H1 (cell line): ENCODE data around the gene CSF1. TPM values are rescaled to one million over a fixed set of nuclear protein-coding genes. Genes with fewer than 3 reads are reported as not detected.
A peak's percentile ranks its signal among the peaks of the same experiment; 100 is the strongest.

ENCODE experiments used
- CTCF ChIA-PET: fragments of 300-600 bp; sonication (Branson Sonifier 250); formaldehyde crosslinking; loops from one replicate; lab custom pipeline; 2021; ENCODE audit not compliant: partially characterized antibody; lab: Charles Lee
- POLR2A ChIA-PET: fragments of 300-600 bp; sonication (Branson Sonifier 250); formaldehyde crosslinking; loops from one replicate; lab custom pipeline; 2021; ENCODE audit warnings: inconsistent platforms; ENCODE audit not compliant: partially characterized antibody; lab: Charles Lee
- DNase-seq, 2 experiments: peaks; one replicate each; pipeline versions ENCODE4 v3.0.0 to v3.0.0-alpha.2; 2010 to 2022; ENCODE audit warnings: low spot score in 2 of 2, low read depth in 1 of 2, mixed read lengths in 1 of 2
- FAIRE-seq: peaks from 2 replicates; lab custom pipeline; 2011; peaks lifted over from hg19 to GRCh38; lab: Jason Lieb, UNC
- H2AFZ ChIP-seq: 2 replicates; pipeline ENCODE4 v1.8.1; 2012; ENCODE audit warnings: low read length, inconsistent platforms
- H2AK5ac ChIP-seq: 2 replicates; pipeline ENCODE4 v1.6.1; 2013; ENCODE audit warnings: low read depth, low read length
- H2BK120ac ChIP-seq: replicated peaks from 2 replicates; pipeline ENCODE3; 2013; ENCODE audit warnings: low read depth, low read length, inconsistent platforms
- H2BK12ac ChIP-seq: 2 replicates; pipeline ENCODE4 v1.6.1; 2013; ENCODE audit warnings: low read depth, low read length
- H2BK15ac ChIP-seq: 2 replicates; pipeline ENCODE4 v1.6.1; 2013; ENCODE audit warnings: low read length
- H2BK20ac ChIP-seq: 2 replicates; pipeline ENCODE4 v1.6.1; 2013; ENCODE audit warnings: low read length
- H2BK5ac ChIP-seq: 2 replicates; pipeline ENCODE4 v1.6.1; 2013; ENCODE audit warnings: low read depth, low read length
- H3K14ac ChIP-seq: 2 replicates; pipeline ENCODE4 v1.6.1; 2013; ENCODE audit warnings: inconsistent platforms; ENCODE audit not compliant: insufficient read length
- H3K18ac ChIP-seq: 2 replicates; pipeline ENCODE4 v1.6.1; 2013; ENCODE audit warnings: low read length; ENCODE audit errors: extremely low read depth
- H3K23ac ChIP-seq: 2 replicates; pipeline ENCODE4 v1.6.1; 2013; ENCODE audit warnings: inconsistent platforms; ENCODE audit not compliant: insufficient read length
- H3K23me2 ChIP-seq: 2 replicates; pipeline ENCODE4 v1.6.1; 2013; ENCODE audit warnings: low read depth, low read length
- H3K27ac ChIP-seq: 2 replicates; pipeline ENCODE4 v1.6.1; 2011; ENCODE audit warnings: low read depth, low read length, inconsistent platforms
- H3K27me3 ChIP-seq, 4 experiments: replicated peaks in 1 of 4; 1 replicate in 1 of 4; 2 replicates in 3 of 4; pipeline versions ENCODE4 v1.6.1 to v1.8.1; 2011 to 2013; ENCODE audit warnings: low read length in 3 of 4, mild to moderate bottlenecking in 3 of 4, inconsistent platforms in 2 of 4, mixed read lengths in 2 of 4, moderate library complexity in 1 of 4; ENCODE audit not compliant: control insufficient read depth in 3 of 4, insufficient read depth in 3 of 4; ENCODE audit errors: extremely low read depth in 1 of 4
- H3K36me3 ChIP-seq, 4 experiments: 2 replicates each; pipeline versions ENCODE4 v1.6.1 to v1.8.1; 2011 to 2013; ENCODE audit warnings: mild to moderate bottlenecking in 4 of 4, low read length in 3 of 4, moderate library complexity in 2 of 4, control low read depth in 1 of 4, inconsistent platforms in 1 of 4; ENCODE audit not compliant: insufficient read depth in 4 of 4, control insufficient read depth in 2 of 4
- H3K4ac ChIP-seq: replicated peaks from 2 replicates; pipeline ENCODE3; 2013; ENCODE audit warnings: low read length, low read depth, mixed read lengths, inconsistent platforms; ENCODE audit not compliant: insufficient read length
- H3K4me1 ChIP-seq, 4 experiments: replicated peaks in 1 of 4; 1 replicate in 1 of 4; 2 replicates in 3 of 4; pipeline versions ENCODE4 v1.6.1 to v1.8.1; 2011 to 2013; ENCODE audit warnings: low read length in 3 of 4, inconsistent platforms in 2 of 4, mixed read lengths in 1 of 4; ENCODE audit not compliant: insufficient read depth in 4 of 4, control insufficient read depth in 3 of 4
- H3K4me2 ChIP-seq, 2 experiments: 2 replicates each; pipeline versions ENCODE4 v1.6.1 to v1.8.1; 2011 to 2013; ENCODE audit warnings: low read depth in 2 of 2, low read length in 2 of 2, control low read depth in 1 of 2, inconsistent platforms in 1 of 2, mild to moderate bottlenecking in 1 of 2; ENCODE audit not compliant: insufficient read depth in 1 of 2
- H3K4me3 ChIP-seq, 4 experiments: fragments of 200-600, 300-600 bp in 1 of 4; sonication (generic), shearing (Covaris generic), sonication (Bioruptor Twin) in 1 of 4; 2 replicates each; pipeline versions ENCODE4 v1.5.1 to v1.8.1; 2011 to 2016; ENCODE audit warnings: low read length in 4 of 4, low read depth in 3 of 4, control low read depth in 2 of 4, inconsistent platforms in 2 of 4, mild to moderate bottlenecking in 2 of 4, mixed read lengths in 1 of 4, moderate library complexity in 1 of 4; ENCODE audit not compliant: insufficient read depth in 2 of 4; ENCODE audit errors: extremely low read depth in 1 of 4
- H3K56ac ChIP-seq: replicated peaks from 2 replicates; pipeline ENCODE3; 2013; ENCODE audit warnings: low read depth, mild to moderate bottlenecking, mixed read lengths, low read length, inconsistent platforms; ENCODE audit not compliant: insufficient read length
- H3K79me1 ChIP-seq: 2 replicates; pipeline ENCODE4 v1.6.1; 2013; ENCODE audit warnings: low read depth, low read length, control low read depth
- H3K79me2 ChIP-seq, 2 experiments: 2 replicates each; pipeline versions ENCODE4 v1.6.1 to v1.8.1; 2012 to 2013; ENCODE audit warnings: low read length in 2 of 2, mild to moderate bottlenecking in 2 of 2, inconsistent platforms in 1 of 2; ENCODE audit not compliant: insufficient read depth in 2 of 2, control insufficient read depth in 1 of 2
- H3K9ac ChIP-seq, 4 experiments: replicated peaks in 1 of 4; 1 replicate in 1 of 4; 2 replicates in 3 of 4; pipeline versions ENCODE4 v1.6.1 to v1.8.1; 2011 to 2013; ENCODE audit warnings: low read depth in 3 of 4, low read length in 3 of 4, control low read depth in 2 of 4, mild to moderate bottlenecking in 2 of 4, moderate library complexity in 2 of 4, inconsistent platforms in 1 of 4; ENCODE audit errors: extremely low read depth in 1 of 4
- H3K9me3 ChIP-seq, 2 experiments: 2 replicates each; pipeline versions ENCODE4 v1.6.1 to v1.8.1; 2012 to 2013; ENCODE audit warnings: mild to moderate bottlenecking in 2 of 2, moderate library complexity in 2 of 2, control low read depth in 1 of 2, inconsistent platforms in 1 of 2, low read depth in 1 of 2, low read length in 1 of 2, mixed read lengths in 1 of 2; ENCODE audit not compliant: insufficient read depth in 2 of 2
- H4K20me1 ChIP-seq, 2 experiments: replicated peaks in 1 of 2; 2 replicates each; pipeline versions ENCODE3 to v1.8.1; 2011 to 2013; ENCODE audit warnings: inconsistent platforms in 2 of 2, low read length in 2 of 2, mild to moderate bottlenecking in 1 of 2; ENCODE audit not compliant: insufficient read depth in 2 of 2, control insufficient read depth in 1 of 2
- H4K5ac ChIP-seq: 2 replicates; pipeline ENCODE4 v1.6.1; 2013; ENCODE audit warnings: low read length, low read depth, mixed read lengths, inconsistent platforms; ENCODE audit not compliant: insufficient read length
- H4K8ac ChIP-seq: 2 replicates; pipeline ENCODE4 v1.8.0; 2013; ENCODE audit warnings: mild to moderate bottlenecking, moderate library complexity, low read length, inconsistent platforms; ENCODE audit not compliant: insufficient read depth; ENCODE audit errors: extremely low read depth
- H4K91ac ChIP-seq: replicated peaks from 2 replicates; pipeline ENCODE3; 2013; ENCODE audit warnings: low read length, mixed read lengths, inconsistent platforms; ENCODE audit not compliant: insufficient read length
- RBBP5 ChIP-seq: IDR thresholded peaks from 2 replicates; pipeline ENCODE4 v1.7.1; 2012; ENCODE audit warnings: low read depth, mild to moderate bottlenecking, inconsistent platforms, low read length, moderate library complexity, borderline replicate concordance
- RNF2 ChIP-seq: fragments of 200-900, 300-1000 bp; sonication (generic); IDR thresholded peaks from 2 replicates; pipeline ENCODE4 v1.7.1; 2016; ENCODE audit warnings: borderline replicate concordance, low read depth, mild to moderate bottlenecking, antibody characterized with exemption, low read length; ENCODE audit not compliant: poor library complexity, severe bottlenecking; ENCODE audit errors: missing control alignments
- WGBS, 2 experiments: shearing (Covaris generic) in 1 of 2; methylation state at CpG; one replicate each; pipeline versions ENCODE4 v1.1.6 to v1.1.7; 2013 to 2015; ENCODE audit warnings: low lambda C conversion rate in 2 of 2, mixed read lengths in 2 of 2, inconsistent platforms in 1 of 2, low coverage in 1 of 2, missing lambda C conversion rate in 1 of 2; ENCODE audit not compliant: insufficient replicate concordance in 2 of 2, insufficient coverage in 1 of 2, insufficient read length in 1 of 2; ENCODE audit errors: extremely low coverage in 1 of 2, missing lambda C conversion rate in 1 of 2; 5-methylcytosine and 5-hydroxymethylcytosine counted together
- polyA plus RNA-seq, 7 experiments: library from polyadenylated mRNA; depleted of rRNA in 3 of 7; stranded (reverse) in 5 of 7; unstranded in 2 of 7; fragments of >200 nt in 5 of 7; fragments of 200-250 nt in 2 of 7; gene quantifications; 1 replicate in 5 of 7; 2 replicates in 1 of 7; 4 replicates in 1 of 7; pipeline versions ENCODE4 v1.2.1 to v1.2.3, GENCODE V29; 2011 to 2013; ENCODE audit warnings: missing spikeins in 2 of 7, mixed read lengths in 2 of 7
- total RNA-seq: library from RNA; stranded (reverse); fragmentation: NEBNext Ultra II Directional; extraction: Animal tissue kit (Norgen Biotek cat#: 25700); gene quantifications from 2 replicates; pipeline ENCODE4 v1.2.1, GENCODE V29; 2021

Gene CSF1
- total and polyA plus RNA-seq, 2 of the 8 experiments (the other 6 are each of a cell fraction or from before 2014, with no cell fraction given), result 3.3 to 5.4 TPM

GRCh38 chr1:109876617-109877316, 33.9 kb upstream of the CSF1 start:
- CTCF ChIA-PET, result interaction anchor here (0.6 to 2.8 kb wide), 10 partner anchors 8 to 153 kb away, joined by 3 to 13 read pairs (median 4); partner anchors contain the start of gene AHCYL1
- peak overlapping the region; percentile 52 for H2BK120ac ChIP-seq

More at GRCh38 chr1:109876617-109877316, 33.9 kb upstream of the CSF1 start:
- POLR2A ChIA-PET, result interaction anchor here (0.9 to 1.3 kb wide), 7 partner anchors 9 to 100 kb away, joined by 3 to 4 read pairs (median 3); partner anchors contain the start of gene CSF1
- H3K9ac ChIP-seq, result 0 out of 7 replicates have a peak overlapping the region, but pooled peaks of 1 of the 4 experiments have one; percentile 7
- H4K5ac ChIP-seq, result peak overlapping the region; percentile 40
- H2AK5ac ChIP-seq, result peak overlapping the region; percentile 47; the same call in 1 of the 2 replicates
- peak; percentile 65; the same call in 1 of the 2 replicates for TF ChIP-seq RBBP5
- TF ChIP-seq RNF2, result no peak
- H3K18ac ChIP-seq, result peak overlapping the region; percentile 2; the same call in 1 of the 2 replicates
- H3K79me1 ChIP-seq, result no peaks in the 10 kb centered on the region
- H3K4ac ChIP-seq, result no peak overlapping the region
- no peak overlapping the region for H2BK15ac ChIP-seq
- H3K4me2 ChIP-seq, result peak overlapping the region; percentile 9 to 42; a peak in 3 of 4 replicates
- H3K9me3 ChIP-seq, result no peaks in the 10 kb centered on the region
- H3K36me3 ChIP-seq, result no peaks in the 10 kb centered on the region
- H2BK20ac ChIP-seq, result 0 out of 2 replicates have a peak overlapping the region, but pooled peaks have one; percentile 32
- H3K79me2 ChIP-seq, result no peaks in the 10 kb centered on the region
- DNase-seq (peak in 1 of 2 experiments; percentile 71), FAIRE-seq (no peak)
- H4K91ac ChIP-seq, result peak overlapping the region; percentile 55
- H2AFZ ChIP-seq, result peak overlapping the region; percentile 72
- no peak overlapping the region for H3K14ac ChIP-seq
- H3K56ac ChIP-seq, result no peak overlapping the region
- no peaks in the 10 kb centered on the region for H4K20me1 ChIP-seq
- H2BK12ac ChIP-seq, result peak overlapping the region; percentile 44; the same call in 1 of the 2 replicates
- H3K4me1 ChIP-seq, result peaks cover 9 to 33% (median 12%) of the 10 kb centered on the region in 4 experiments
- no peak overlapping the region for H3K23ac ChIP-seq
- peak overlapping the region in 1 of 4 experiments; percentile 18; a peak in 1 of 8 replicates for H3K4me3 ChIP-seq
- H3K23me2 ChIP-seq, result no peaks in the 10 kb centered on the region
- H2BK5ac ChIP-seq, result peak overlapping the region; percentile 85; the same call in 1 of the 2 replicates
- no peaks in the 10 kb centered on the region for H3K27me3 ChIP-seq
- peak overlapping the region; percentile 91 for H4K8ac ChIP-seq
- peak overlapping the region; percentile 59 for H3K27ac ChIP-seq
- 53% methylated on average over 4 of the region's 4 CpGs; no CpG with 5 or more reads in 1 of the 2 experiments for WGBS, 2 experiments
